ENCODE results near the gene RBM44. TPM values are rescaled to one million over a fixed set of nuclear protein-coding genes. Genes with fewer than 3 reads are reported as not detected.

The RBM44 gene
- total and polyA plus RNA-seq, 2 experiments from 2014 or later: 0.11 TPM; not detected in 1

DNA sequence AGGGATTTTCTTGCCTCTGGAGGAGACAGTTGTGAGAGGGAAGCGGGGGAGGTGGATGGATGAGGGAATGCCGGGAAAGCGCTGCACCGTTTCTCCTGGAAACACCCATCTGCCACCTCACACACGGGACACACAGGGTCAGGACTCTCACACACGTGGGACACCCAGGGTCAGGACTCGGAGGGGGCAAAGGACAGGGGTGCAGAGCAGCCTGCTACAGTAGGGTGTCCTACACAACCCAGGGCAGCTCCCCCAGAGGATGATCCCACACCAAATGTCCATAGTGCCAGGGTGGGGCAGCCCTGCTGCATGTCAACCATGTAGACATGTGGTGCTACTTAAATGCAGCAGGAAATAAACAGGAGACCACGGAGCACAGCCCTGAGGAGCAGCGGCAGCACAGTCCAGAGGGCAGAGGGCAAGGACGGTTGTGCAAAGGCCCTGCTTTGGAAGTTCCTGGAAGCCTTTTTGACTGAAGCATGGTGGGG, 65.9 kb downstream of the RBM44 start:
- 76% methylated on average over 10 of the region's 10 CpGs for WGBS, 2 experiments (ENCODE audit: low coverage in 1 of 2, low lambda C conversion rate in 2 of 2, missing lambda C conversion rate in 2 of 2)
- in situ Hi-C loops (cut with MboI): loop anchor here (10.0 kb wide), 1 partner anchor 400 kb away; no protein-coding TSS in a partner anchor

DNA sequence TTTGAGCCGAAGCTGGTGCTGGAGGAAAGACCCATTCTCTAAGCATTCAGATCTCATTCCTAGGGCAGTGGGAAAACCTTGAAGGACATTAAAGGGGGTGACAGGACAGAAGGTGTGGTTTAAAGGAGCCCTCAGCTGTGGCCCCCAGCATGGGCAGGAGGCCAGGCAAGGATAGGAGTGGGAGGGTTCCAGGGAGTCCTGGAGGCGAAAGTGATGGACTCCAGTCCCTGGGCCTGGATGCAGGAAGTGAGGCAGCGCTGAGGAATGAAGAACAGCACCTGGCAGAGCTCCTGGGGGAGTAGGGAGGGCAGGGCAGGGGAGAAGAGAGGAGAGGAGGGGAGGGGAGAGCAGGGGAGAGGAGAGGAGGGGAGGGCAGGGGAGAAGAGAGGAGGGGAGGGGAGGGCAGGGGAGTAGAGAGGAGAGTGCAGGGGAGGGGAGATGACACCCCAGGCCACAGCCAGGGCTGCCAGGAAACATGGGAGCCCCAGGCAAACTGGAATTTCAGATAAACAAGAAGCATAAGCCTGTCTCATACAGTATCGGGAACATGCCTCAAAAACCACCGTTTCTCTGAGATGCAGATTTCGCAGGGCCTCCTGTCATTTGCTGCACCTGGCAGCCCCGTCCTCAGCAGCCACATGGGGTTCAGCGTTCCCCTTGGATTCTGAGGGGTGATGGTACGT, 66.5 kb downstream of the RBM44 start:
- Histone ChIP-seq H4K20me1 (ENCODE audit: insufficient read depth) (no peaks in the 10 kb centered on the region), H3K27me3 (replicated peaks; ENCODE audit: insufficient read depth) (no peaks in the 10 kb centered on the region), H2AFZ (no peak overlapping the region), H3K36me3 (ENCODE audit: low read depth) (no peaks in the 10 kb centered on the region), H3K79me2 (ENCODE audit: insufficient read depth) (no peaks in the 10 kb centered on the region), H3K9me2 (ENCODE audit: insufficient read depth) (no peaks in the 10 kb centered on the region), H3K4me1 (ENCODE audit: insufficient read depth) (peaks cover 32% of the 10 kb centered on the region), H3K4me2 (ENCODE audit: unreplicated experiment) (no peak overlapping the region), H3K4me3 (no peak overlapping the region), H3K27ac (no peak overlapping the region; the same call in 1 of the 2 replicates), H3F3A (ENCODE audit: insufficient read depth) (peaks cover 24% of the 10 kb centered on the region), H3K9ac (no peak overlapping the region), H3K9me3 (ENCODE audit: low read depth) (no peaks in the 10 kb centered on the region)
- DNase-seq: peak; percentile 37
- 75 to 83% methylated on average over 7 to 9 of the region's 9 CpGs for WGBS, 2 experiments (ENCODE audit: low coverage in 1 of 2, low lambda C conversion rate in 2 of 2, missing lambda C conversion rate in 2 of 2)
- TF ChIP-seq EZH2 (IDR thresholded peaks at IDR 0.05; ENCODE audit: insufficient read depth, poor library complexity, severe bottlenecking) (no peak), EZH2phosphoT487 (IDR thresholded peaks at IDR 0.05; ENCODE audit: insufficient read depth, low read depth) (no peak)
- in situ Hi-C loops (cut with MboI): loop anchor here (10.0 kb wide), 1 partner anchor 400 kb away; no protein-coding TSS in a partner anchor

More for the DNA sequence above, 65.9 kb downstream of the RBM44 start:
- Histone ChIP-seq H3K9me2 (ENCODE audit: insufficient read depth) (no peaks in the 10 kb centered on the region), H3K9ac (no peak overlapping the region), H3K27ac (no peak overlapping the region), H3K79me2 (ENCODE audit: insufficient read depth) (no peaks in the 10 kb centered on the region), H3K36me3 (ENCODE audit: low read depth) (no peaks in the 10 kb centered on the region), H2AFZ (no peak overlapping the region), H3K4me3 (no peak overlapping the region), H3K27me3 (replicated peaks; ENCODE audit: insufficient read depth) (no peaks in the 10 kb centered on the region), H3K4me1 (ENCODE audit: insufficient read depth) (peaks cover 32% of the 10 kb centered on the region), H3K9me3 (ENCODE audit: low read depth) (no peaks in the 10 kb centered on the region), H3K4me2 (ENCODE audit: unreplicated experiment) (no peak overlapping the region), H3F3A (ENCODE audit: insufficient read depth) (peaks cover 24% of the 10 kb centered on the region), H4K20me1 (ENCODE audit: insufficient read depth) (no peaks in the 10 kb centered on the region)
- TF ChIP-seq EZH2 (IDR thresholded peaks at IDR 0.05; ENCODE audit: insufficient read depth, poor library complexity, severe bottlenecking) (no peak), EZH2phosphoT487 (IDR thresholded peaks at IDR 0.05; ENCODE audit: insufficient read depth, low read depth) (no peak)
- DNase-seq: no peak

DNA sequence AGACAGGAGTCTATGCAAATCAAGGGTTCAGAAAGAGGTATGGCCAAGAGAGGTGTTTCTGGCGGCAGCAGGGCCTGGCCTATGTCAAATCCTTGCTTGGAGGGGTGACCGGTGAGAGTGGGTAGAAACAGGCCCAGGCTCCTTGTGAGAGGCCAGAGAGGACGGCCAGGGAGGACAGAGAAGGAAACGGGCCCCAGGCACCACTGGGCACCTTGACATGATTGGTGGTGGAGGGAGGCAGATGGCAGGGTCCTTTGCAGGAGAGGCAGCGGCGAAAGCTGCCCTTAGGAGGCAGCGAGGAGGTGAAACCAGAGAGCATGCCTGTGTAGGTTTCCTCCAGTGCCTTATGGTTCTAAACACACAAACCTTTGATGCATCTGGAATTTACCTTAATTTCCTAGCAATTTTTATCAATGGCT, 67.1 kb downstream of the RBM44 start:
- no peak for DNase-seq
- Histone ChIP-seq H3K36me3 (ENCODE audit: low read depth) (no peaks in the 10 kb centered on the region), H2AFZ (no peak overlapping the region), H3K9me2 (ENCODE audit: insufficient read depth) (no peaks in the 10 kb centered on the region), H3K27ac (peak overlapping the region; percentile 53), H3K4me3 (no peak overlapping the region), H3K9me3 (ENCODE audit: low read depth) (no peaks in the 10 kb centered on the region), H3K27me3 (replicated peaks; ENCODE audit: insufficient read depth) (no peaks in the 10 kb centered on the region), H4K20me1 (ENCODE audit: insufficient read depth) (no peaks in the 10 kb centered on the region), H3F3A (ENCODE audit: insufficient read depth) (peaks cover 24% of the 10 kb centered on the region), H3K4me2 (ENCODE audit: unreplicated experiment) (peak overlapping the region; percentile 64), H3K9ac (no peak overlapping the region), H3K79me2 (ENCODE audit: insufficient read depth) (no peaks in the 10 kb centered on the region), H3K4me1 (ENCODE audit: insufficient read depth) (peaks cover 32% of the 10 kb centered on the region)
- no peak for TF ChIP-seq EZH2phosphoT487 (IDR thresholded peaks at IDR 0.05; ENCODE audit: insufficient read depth, low read depth)
- TF ChIP-seq EZH2 (IDR thresholded peaks at IDR 0.05; ENCODE audit: insufficient read depth, poor library complexity, severe bottlenecking): no peak
- in situ Hi-C loops (cut with MboI): loop anchor here (10.0 kb wide), 1 partner anchor 399 kb away; no protein-coding TSS in a partner anchor
- WGBS, 2 experiments (ENCODE audit: low coverage in 1 of 2, low lambda C conversion rate in 2 of 2, missing lambda C conversion rate in 2 of 2): 95 to 100% methylated on average over 7 of the region's 7 CpGs

DNA sequence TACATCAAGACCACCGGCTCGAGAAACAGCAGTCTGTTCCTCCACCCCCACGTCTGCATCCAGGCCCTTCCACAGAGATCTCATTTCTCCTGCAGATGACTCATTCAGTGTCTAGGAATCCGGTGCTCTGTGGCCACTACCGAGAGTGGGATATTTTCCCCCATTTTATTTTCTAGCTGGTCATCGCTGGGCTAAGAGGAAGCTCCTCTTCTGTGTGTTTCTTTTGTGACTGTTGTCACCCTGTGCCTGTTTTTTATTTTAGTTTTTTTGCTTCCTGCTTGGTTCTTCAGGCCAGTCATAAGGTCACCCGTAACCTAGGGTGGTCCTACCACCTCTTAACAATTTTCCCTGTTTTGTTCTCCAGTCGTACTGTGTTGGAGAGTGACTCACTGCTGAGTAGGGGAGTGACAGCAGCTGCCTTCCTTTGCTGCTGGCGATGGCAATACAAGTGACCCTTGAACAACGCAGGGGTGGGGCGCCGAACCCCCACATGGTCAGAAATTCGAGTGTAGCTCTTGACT, 67.6 kb downstream of the RBM44 start:
- H3K27ac ChIP-seq: peak overlapping the region; percentile 53
- in situ Hi-C loops (cut with MboI): loop anchor here (10.0 kb wide), 1 partner anchor 399 kb away; no protein-coding TSS in a partner anchor
- peak overlapping the region; percentile 55; the same call in 1 of the 2 replicates for H2AFZ ChIP-seq
- H3K36me3 ChIP-seq (ENCODE audit: low read depth): no peaks in the 10 kb centered on the region
- H3K4me2 ChIP-seq (ENCODE audit: unreplicated experiment): peak overlapping the region; percentile 64
- H3K4me1 ChIP-seq (ENCODE audit: insufficient read depth): peaks cover 30% of the 10 kb centered on the region
- peaks cover 19% of the 10 kb centered on the region for H3F3A ChIP-seq (ENCODE audit: insufficient read depth)
- H3K27me3 ChIP-seq (replicated peaks; ENCODE audit: insufficient read depth): no peaks in the 10 kb centered on the region
- no peak for TF ChIP-seq EZH2 (IDR thresholded peaks at IDR 0.05; ENCODE audit: insufficient read depth, poor library complexity, severe bottlenecking)
- no peak for TF ChIP-seq EZH2phosphoT487 (IDR thresholded peaks at IDR 0.05; ENCODE audit: insufficient read depth, low read depth)
- no peak overlapping the region for H3K4me3 ChIP-seq
- H3K9me3 ChIP-seq (ENCODE audit: low read depth): no peaks in the 10 kb centered on the region
- H3K9me2 ChIP-seq (ENCODE audit: insufficient read depth): no peaks in the 10 kb centered on the region
- DNase-seq: peak; percentile 72
- WGBS, 2 experiments (ENCODE audit: low coverage in 1 of 2, low lambda C conversion rate in 2 of 2, missing lambda C conversion rate in 2 of 2): 49 to 54% methylated on average over 13 of the region's 13 CpGs
- H3K79me2 ChIP-seq (ENCODE audit: insufficient read depth): no peaks in the 10 kb centered on the region
- H3K9ac ChIP-seq: no peak overlapping the region; the same call in 1 of the 2 replicates
- no peaks in the 10 kb centered on the region for H4K20me1 ChIP-seq (ENCODE audit: insufficient read depth)
